H54 (cell line): Measurements from ENCODE around the gene PARP12.

Experiments used
- DNase-seq: peaks from one replicate; pipeline ENCODE4 v3.0.0; 2011; ENCODE audit warnings: low spot score, mixed read lengths; ENCODE audit not compliant: insufficient read length
- FAIRE-seq: peaks from 3 replicates; lab custom pipeline; 2011; peaks lifted over from hg19 to GRCh38; lab: Jason Lieb, UNC
- POLR2A ChIP-seq: IDR thresholded peaks from 2 replicates; pipeline ENCODE4 v1.6.1; 2011; ENCODE audit warnings: low read depth, mild to moderate bottlenecking, low read length

The PARP12 gene

DNA sequence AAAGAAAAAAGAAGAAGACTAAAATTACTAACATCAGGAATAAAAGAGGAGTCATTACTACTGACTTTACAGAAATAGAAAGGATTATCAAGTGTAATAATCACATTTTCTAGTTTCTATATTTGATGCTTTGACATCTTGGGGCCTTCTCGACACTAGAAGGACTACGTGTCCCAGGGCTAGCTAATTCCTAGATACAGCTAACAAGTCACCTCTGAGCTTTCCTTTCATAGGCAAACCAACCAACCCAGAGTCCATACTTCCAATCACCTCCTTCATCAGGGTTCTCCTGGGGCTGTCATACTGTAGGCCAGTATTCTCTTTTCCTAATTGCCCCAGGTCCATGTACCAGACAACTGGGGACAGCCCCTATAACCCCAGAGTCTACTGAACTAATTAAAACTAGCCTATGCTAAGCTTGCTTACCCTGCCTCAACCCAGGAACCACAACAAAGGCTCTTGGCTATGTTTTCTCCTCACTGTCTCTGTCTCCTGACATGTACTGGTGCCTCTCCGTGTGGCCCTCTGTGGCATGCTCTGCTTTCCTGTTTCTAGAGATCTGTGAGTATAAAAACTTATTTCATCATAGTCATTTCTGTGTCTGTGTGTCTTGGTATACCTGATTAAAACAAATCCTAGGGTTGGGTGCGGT, 6.7 kb upstream of the PARP12 start:
- FAIRE-seq (no peak), DNase-seq (no peak)
- no peak for TF ChIP-seq POLR2A

- DNase-seq (no peak), FAIRE-seq (no peak)
- TF ChIP-seq POLR2A, result no peak
Observed at GRCh38 chr7:140068033-140068432, 5.3 kb upstream of the PARP12 start.

GRCh38 chr7:140067052-140067451, 4.3 kb upstream of the PARP12 start:
- no peak for DNase-seq
- no peak for FAIRE-seq
- no peak for TF ChIP-seq POLR2A

GRCh38 chr7:140062118-140062527, 628 bp downstream of the PARP12 start:
- TF ChIP-seq POLR2A, result no peak
- DNase-seq (no peak), FAIRE-seq (no peak)

DNA sequence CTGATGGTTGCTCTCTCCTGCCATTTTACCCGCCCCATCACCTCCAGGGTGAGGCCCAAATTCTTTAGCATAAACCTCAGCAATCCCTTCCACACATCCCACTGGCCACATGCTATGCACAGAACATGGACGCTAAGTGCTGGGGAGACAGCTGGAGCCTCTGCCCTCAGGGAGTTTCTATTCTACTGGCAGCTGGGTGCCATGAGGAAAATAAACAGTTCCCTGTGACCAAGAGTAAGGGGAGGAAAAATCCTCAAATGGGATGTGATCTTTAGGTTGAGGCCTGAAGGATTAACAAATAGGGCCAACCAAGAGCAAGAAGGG, 1.2 kb downstream of the PARP12 start:
- DNase-seq (no peak), FAIRE-seq (no peak)
- no peak for TF ChIP-seq POLR2A

- FAIRE-seq, result no peak
- DNase-seq, result no peak
- no peak for TF ChIP-seq POLR2A
Observed at GRCh38 chr7:140060788-140061606, 1.8 kb downstream of the PARP12 start.

DNA sequence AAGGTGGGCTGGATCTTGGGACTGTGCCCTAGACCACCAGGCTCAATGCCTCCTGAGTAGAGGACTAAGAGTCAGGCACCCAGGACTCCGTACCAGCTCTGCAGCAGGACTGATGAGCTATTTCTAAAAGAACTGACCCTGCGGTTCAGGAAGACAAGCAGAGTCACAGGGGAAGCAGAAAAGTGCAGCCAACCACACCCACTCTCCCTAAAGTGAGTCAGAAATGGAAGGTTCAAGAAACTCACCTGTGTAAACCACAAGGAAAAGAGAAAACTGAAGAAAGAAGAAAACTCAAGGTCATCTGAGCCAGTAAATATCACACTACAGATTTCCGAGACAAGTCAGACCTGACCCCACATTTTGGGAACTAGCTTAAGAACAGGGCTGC, 2.5 kb downstream of the PARP12 start:
- no peak for FAIRE-seq
- TF ChIP-seq POLR2A, result no peak
- DNase-seq, result no peak

- no peak for TF ChIP-seq POLR2A
- peak; percentile 75 for DNase-seq
- FAIRE-seq, result no peak
Observed at GRCh38 chr7:140059273-140060242, 3.2 kb downstream of the PARP12 start.

DNA sequence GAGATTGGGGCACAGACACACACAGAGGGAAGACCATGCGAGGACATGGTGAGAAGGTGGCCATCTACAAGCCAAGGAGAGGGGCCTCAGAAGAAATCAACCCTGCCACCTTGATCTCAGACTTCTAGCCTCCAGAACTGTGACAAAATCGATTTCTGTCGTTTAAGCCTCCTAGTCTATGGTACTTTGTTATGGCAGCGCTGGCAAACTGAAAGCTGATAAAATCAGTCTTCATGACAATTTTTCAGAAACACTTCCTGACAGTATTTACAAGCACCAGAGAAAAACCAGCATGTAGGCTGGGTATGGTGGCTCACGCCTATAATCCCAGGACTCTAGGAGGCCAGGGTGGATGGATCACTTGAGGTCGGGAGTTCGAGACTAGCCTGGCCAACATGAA, 4.2 kb downstream of the PARP12 start:
- no peak for FAIRE-seq
- no peak for TF ChIP-seq POLR2A
- DNase-seq, result no peak

GRCh38 chr7:140057143-140057535, 5.6 kb downstream of the PARP12 start:
- no peak for TF ChIP-seq POLR2A
- no peak for FAIRE-seq
- DNase-seq, result no peak

DNA sequence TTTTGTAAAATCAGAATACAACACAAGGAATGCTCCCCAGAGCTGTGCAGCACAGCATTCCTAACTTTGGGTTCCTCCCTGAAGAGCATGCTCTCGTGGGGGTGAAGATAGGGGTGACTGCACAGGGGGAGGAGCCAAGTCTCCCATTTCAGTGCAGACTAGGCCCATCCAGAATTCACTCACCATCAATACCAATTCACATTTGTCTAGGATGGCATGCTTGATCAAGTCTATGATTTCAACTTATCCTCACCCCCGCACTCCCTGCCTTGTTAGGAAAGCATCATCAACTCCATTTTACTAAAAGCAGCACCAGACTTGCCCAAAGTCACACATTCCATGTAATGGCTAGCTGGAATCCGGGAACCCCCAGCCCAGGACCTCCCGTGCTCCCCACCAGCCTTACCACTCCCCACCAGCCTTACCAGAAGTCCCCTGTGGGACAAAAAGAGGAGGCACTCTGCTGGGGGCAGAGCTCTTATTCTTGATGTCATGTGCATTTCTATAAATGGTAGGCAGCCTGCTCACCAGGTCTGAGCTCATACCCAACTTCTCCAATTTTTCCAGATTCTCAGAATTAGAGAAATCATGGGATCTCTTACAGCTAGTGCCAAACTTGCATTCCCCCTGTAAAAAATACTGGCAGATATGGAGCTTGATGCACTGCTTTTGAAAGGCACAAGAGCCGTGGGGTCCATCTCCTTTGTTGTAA, 6.2 kb downstream of the PARP12 start:
- FAIRE-seq (no peak), DNase-seq (no peak)
- TF ChIP-seq POLR2A, result no peak

DNA sequence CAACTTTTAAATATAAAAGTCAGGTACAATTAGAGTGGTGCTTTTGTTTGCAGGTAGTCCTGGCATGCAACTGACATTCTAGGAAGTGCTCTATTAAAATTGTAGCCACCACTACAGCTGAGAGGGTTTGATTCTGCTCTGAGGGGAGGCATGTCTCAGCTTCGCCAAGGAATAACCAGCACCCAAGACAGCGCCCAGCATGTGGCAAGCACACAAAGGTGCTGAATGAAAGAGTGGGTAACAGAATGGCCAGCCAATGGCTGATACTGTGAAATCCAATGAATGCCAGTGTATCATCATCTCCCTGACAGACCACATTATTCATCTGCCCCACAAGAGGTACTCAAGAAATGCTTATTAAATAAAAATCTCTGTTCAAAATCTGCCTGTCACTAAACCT, 6.9 kb downstream of the PARP12 start:
- DNase-seq, result no peak
- no peak for FAIRE-seq

DNA sequence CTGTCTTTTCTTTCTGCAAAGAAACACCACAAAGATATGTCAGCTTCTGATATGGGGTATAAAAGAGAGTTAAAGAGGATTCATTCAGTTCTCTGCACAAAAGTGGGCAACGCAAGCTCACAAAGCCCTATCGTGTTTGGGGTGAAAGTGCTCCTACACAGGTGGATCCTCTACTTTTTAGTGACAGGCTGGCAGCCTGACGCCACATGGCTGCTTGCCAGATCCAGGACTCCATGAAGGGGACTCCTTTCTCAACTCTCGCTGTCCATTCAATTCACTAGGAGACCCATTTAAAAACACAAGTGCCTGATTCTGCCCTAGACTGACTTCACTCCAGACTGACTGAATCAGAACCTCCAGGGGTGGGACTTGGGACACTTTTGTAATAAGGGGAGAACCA, 8.0 kb downstream of the PARP12 start:
- DNase-seq (no peak), FAIRE-seq (no peak)
- no peak for TF ChIP-seq POLR2A

More for the DNA sequence above, 6.9 kb downstream of the PARP12 start:
- no peak for TF ChIP-seq POLR2A
